Measurements from ENCODE around the gene TNNT3.

DNA sequence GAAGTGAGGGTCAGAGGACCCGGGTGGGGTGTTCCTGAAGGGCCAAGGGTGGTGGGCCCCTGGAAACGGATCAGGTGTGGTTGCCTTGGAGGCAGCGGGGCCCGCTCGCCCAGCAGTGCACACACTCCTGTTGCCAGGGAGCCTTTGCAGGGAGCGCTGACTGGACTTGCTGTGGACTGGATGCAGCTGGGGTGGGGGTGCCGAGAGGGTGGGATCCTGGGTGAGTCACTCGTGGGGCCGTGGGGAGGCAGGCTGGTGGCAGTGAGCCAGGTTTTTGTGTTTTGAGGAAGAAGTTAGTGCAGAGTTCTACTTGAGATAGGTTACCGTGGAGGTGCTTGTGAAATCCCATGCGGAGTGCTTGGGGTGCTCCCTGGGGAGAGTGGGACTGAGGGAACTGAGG is 28.9 kb downstream of the TNNT3 start:
- TF ChIP-seq EZH2phosphoT487 (IDR thresholded peaks at IDR 0.05; ENCODE audit: insufficient read depth, low read depth) (no peak), EZH2 (IDR thresholded peaks at IDR 0.05; ENCODE audit: insufficient read depth, poor library complexity, severe bottlenecking) (no peak)
